GM12872 (cell line): Measurements from ENCODE around the gene CFAP46.
A peak's percentile ranks its signal among the peaks of the same experiment; 100 is the strongest.

Experiments
- TF ChIP-seq, protein P1 (sequence below): IDR thresholded peaks from 3 replicates; pipeline ENCODE4 v1.5.1; 2011; ENCODE audit warnings: low read depth, mild to moderate bottlenecking, low read length, moderate library complexity; ENCODE audit not compliant: insufficient read depth

CFAP46 gene

DNA sequence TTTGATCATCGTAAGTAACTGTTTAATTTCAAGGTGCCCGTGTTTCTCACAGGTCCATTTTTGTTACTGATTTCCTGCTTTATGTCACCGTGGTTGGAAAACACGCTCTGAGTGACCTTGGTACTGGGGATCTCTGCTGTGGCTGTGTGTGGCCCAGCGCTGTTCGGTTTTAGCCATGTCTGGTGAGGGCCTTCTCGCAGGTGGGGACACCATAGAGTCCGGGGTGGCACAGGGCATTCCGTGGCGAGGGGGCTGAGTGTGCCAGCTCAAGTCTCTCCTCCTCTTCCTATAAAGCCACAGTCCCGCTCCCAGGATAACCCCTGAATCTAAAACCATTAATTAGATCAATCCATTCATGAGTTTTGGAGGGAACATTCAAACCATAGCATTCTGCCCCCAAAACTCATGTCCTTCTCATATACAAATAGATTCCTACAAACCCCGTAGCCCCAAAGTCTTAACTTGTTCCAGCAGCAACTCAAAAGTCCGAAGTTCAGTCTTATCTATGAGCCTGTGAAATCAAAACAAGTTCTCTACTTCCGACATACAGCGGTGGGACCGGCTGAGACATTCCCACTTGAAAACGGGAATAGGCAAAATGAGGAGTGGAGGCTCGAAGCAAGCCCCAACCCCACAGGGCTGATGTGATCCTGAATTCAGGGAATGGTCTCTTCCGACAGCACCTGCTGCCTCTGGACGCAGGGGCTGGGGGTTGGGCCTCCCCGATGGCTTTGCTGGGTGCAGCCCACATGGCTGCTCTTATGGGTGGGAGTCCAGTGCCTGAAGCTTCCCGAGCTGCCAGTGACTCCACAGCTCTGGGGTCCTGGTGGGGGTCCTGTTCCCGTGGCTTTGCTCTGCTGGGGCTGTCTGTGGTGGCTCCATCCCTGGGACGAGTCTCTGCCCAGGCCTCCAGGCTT, 101.4 kb downstream of the CFAP46 start:
- TF ChIP-seq, protein P1, sequence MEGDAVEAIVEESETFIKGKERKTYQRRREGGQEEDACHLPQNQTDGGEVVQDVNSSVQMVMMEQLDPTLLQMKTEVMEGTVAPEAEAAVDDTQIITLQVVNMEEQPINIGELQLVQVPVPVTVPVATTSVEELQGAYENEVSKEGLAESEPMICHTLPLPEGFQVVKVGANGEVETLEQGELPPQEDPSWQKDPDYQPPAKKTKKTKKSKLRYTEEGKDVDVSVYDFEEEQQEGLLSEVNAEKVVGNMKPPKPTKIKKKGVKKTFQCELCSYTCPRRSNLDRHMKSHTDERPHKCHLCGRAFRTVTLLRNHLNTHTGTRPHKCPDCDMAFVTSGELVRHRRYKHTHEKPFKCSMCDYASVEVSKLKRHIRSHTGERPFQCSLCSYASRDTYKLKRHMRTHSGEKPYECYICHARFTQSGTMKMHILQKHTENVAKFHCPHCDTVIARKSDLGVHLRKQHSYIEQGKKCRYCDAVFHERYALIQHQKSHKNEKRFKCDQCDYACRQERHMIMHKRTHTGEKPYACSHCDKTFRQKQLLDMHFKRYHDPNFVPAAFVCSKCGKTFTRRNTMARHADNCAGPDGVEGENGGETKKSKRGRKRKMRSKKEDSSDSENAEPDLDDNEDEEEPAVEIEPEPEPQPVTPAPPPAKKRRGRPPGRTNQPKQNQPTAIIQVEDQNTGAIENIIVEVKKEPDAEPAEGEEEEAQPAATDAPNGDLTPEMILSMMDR, result no peak

DNA sequence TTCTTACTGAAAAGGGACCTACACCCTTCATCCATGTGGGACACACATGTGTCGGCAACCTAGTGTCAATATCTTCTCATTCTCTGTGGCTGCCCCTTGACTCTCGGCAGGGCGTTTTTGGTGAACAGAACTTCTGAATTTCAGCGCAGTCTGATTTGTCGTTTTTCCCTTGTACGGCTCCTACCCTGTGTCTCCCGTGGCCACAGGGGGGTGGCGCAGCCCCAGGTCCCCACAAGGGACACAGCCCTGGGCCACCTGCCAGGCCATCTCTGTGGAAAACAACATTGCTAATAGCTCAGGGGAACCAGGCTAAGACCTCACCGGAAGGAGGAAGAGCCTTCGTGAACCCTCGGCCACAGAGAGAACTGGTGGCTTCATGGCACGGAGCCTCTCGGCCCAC, 103.3 kb downstream of the CFAP46 start:
- TF ChIP-seq, protein P1, result no peak

DNA sequence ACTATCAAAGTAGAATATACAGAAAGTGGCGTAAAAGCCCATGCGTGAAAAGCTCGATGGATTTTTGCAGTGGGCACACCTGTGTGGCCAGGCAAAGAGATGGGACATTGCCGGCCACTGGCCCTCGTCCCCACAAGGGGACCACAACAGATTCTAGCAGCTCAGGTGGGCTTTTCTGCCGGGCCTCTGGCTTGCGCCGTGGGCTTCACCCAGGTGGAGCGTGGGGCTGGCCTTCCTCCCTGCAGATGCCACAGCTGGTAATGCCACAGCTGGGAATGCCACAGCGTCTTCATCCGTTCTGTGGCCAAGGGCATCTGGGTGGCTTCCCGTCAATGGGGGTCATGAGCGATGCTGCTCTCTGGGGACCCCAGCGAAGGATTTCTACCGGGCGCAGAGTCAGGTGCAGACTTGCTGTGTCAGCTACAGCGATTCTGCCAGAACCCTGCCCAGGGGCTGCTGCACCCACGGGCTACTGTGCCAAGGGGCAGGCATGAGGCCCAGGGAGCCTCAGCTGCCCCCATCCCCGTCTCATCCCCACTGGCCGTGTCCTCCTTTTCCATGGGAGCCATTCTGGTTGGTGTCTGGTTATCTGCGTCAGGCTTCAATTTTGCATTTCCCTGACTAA, 103.9 kb downstream of the CFAP46 start:
- TF ChIP-seq, protein P1, result no peak

DNA sequence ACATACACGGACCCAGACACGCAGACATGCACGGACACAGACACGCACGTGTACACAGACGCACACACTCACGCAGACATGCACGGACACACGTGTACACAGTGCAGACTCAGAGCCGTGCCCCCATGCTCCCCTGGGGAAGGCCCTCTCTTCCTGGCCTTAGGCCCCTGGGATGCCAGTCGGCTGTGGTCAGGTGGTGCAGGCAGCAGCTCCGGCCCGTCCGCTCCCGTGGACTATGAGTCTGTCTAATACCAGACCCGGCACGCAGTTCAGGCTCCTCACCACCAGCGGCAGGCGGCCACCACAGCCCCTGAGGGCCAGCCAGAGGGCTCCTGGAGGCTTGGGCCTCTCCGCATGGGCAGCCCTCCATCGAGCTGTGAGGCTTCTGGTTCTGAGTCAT, 104.5 kb downstream of the CFAP46 start:
- TF ChIP-seq, protein P1, result no peak

DNA sequence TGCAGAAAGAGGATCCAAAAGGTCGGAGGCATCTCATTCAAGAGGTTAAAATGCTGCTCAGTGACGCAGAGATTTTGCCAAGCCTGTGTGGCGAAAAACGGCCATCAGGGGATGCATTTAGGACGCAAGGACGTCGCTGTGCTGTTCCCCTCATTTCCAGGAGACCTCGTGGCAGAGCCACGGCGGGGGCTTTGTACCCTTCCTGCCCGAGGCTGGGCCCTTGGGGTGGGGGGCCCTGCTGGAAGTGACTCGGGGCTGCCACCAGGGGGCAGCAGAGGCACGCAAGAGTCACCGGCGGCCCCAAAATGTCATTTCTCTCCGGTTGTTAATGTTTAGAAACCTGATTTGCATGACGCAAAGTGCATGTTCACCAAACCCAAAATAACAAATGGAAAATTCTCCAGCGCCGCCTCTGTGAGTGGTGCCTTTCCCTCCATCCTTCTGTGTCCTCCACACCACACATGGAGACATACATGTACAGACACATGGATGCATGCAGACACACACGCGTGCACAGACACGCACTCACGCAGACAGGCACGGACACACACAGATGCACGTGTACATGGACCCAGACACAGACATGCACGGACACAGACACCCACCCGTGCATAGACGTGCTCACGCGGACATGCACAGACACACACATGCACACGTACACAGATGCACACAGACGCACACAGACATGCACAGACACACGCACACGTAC, 105.4 kb downstream of the CFAP46 start:
- TF ChIP-seq, protein P1, result peak; percentile 93

DNA sequence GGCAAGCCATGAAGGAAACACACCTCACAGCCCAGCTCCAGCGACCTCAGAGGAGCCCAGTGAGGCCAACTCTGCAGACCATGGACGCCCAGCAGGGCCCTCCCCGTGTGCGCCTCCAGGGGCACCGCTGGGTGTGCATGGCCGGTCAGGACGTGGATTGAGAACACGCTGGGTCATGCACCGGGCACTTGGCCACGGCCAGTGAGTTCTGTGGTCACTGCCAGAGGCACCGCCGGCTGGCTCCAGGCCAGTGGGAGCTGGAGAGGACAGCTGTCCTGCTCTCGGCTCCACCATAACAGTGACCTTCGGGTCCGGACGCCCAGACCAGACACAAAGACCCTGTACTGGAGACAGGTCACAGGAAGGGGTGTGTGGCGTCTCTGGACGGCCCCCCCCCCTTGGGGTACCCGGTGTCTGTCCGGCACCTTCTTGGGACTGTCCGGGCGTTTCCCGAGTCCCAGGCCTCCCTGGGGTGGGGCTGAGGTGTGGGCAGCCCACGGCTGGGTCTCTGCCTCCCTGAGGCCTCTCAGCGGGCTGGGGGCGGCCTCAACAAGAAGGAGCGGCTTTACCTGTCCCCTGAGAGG, 106.0 kb downstream of the CFAP46 start:
- TF ChIP-seq, protein P1, result no peak

DNA sequence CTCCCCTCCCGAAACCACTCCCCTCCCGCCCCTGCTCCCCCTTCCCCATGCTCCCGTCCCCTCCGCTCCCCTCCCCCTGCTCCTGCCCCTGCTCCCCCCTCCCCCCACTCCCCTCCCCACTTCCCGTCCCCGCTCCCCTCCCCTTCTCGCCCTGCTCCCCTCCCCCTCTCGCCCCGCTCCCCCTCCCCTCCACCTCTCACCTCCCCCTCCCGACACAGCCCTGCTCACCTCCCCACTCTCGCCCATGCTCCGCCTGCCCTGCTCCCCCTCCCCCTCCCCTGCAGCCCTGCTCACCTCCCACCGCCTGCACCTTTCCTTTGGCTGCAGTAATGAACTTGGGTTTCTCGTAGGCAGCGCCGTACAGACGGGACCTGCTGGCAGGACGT, 106.5 kb downstream of the CFAP46 start:
- TF ChIP-seq, protein P1, result no peak
